ENCODE measurements around the gene DNMT3A. TPM values are rescaled to one million over a fixed set of nuclear protein-coding genes. Genes with fewer than 3 reads are reported as not detected.

DNMT3A gene
- total RNA-seq, 1 experiment from 2014 or later: 35.7 TPM

DNA sequence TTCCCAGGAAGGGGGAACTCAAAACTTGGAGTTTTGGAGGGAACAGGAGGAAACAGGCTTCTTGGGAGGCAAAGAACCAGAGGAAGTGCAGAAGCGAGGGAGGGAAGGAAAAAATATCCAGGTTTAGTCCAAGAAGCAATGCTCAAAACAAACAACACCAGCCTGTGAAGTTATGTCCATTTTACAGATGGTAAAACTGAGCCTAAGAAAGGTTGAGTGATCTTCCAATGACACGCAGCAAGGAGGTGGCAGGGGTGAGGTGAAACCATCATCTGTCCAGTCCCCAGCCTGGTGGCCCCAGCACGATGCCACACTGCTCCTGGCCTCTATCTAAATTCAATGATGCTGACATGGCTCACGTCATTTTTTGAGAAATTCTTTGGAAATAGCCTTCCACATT lies 10.8 kb downstream of the DNMT3A start:
- H3K27me3 Mint-ChIP-seq (ENCODE audit: unreplicated experiment): no peaks in the 10 kb centered on the region
- H3K4me1 Mint-ChIP-seq (ENCODE audit: low read depth, unreplicated experiment): no peaks in the 10 kb centered on the region
- TF ChIP-seq, protein P1, sequence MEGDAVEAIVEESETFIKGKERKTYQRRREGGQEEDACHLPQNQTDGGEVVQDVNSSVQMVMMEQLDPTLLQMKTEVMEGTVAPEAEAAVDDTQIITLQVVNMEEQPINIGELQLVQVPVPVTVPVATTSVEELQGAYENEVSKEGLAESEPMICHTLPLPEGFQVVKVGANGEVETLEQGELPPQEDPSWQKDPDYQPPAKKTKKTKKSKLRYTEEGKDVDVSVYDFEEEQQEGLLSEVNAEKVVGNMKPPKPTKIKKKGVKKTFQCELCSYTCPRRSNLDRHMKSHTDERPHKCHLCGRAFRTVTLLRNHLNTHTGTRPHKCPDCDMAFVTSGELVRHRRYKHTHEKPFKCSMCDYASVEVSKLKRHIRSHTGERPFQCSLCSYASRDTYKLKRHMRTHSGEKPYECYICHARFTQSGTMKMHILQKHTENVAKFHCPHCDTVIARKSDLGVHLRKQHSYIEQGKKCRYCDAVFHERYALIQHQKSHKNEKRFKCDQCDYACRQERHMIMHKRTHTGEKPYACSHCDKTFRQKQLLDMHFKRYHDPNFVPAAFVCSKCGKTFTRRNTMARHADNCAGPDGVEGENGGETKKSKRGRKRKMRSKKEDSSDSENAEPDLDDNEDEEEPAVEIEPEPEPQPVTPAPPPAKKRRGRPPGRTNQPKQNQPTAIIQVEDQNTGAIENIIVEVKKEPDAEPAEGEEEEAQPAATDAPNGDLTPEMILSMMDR (IDR thresholded peaks at IDR 0.05; ENCODE audit: unreplicated experiment): no peak
- no peaks in the 10 kb centered on the region for H3K9me3 Mint-ChIP-seq (ENCODE audit: low read depth, unreplicated experiment)
- no TSS peak for BruUV-seq (replicated peaks)
- no peak overlapping the region for H3K27ac Mint-ChIP-seq (ENCODE audit: unreplicated experiment)
- intact Hi-C loops (cut with micrococcal nuclease; ENCODE audit: unreplicated experiment): no loop called here
- H3K36me3 Mint-ChIP-seq (ENCODE audit: insufficient read depth, unreplicated experiment): no peaks in the 10 kb centered on the region
- CTCF ChIA-PET: no interaction called here
- no peak for DNase-seq
- H3K4me3 Mint-ChIP-seq (ENCODE audit: low read depth, unreplicated experiment): no peak overlapping the region

DNA sequence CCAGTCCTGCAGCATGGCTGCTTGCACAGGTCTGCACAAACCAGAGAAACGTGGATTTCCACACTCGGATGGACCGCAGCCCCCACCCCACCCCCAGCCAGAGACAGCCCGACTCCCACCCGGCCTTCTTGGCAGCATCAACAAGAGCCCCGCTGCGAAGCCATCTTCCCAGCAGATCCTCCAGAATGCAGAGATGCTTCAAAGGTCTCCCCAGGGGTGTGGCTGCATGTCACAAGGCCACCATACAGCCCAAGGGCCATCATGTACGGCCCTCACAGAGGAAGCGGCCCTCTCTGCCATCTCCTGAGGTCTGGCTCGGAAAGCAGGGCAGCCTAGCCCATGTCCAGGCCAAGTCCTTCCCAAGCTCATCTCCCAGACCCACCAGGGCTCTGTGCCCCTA lies 11.5 kb downstream of the DNMT3A start:
- CTCF ChIA-PET: no interaction called here
- Mint-ChIP-seq H3K27ac (ENCODE audit: unreplicated experiment) (no peak overlapping the region), H3K4me1 (ENCODE audit: low read depth, unreplicated experiment) (no peaks in the 10 kb centered on the region)

DNA sequence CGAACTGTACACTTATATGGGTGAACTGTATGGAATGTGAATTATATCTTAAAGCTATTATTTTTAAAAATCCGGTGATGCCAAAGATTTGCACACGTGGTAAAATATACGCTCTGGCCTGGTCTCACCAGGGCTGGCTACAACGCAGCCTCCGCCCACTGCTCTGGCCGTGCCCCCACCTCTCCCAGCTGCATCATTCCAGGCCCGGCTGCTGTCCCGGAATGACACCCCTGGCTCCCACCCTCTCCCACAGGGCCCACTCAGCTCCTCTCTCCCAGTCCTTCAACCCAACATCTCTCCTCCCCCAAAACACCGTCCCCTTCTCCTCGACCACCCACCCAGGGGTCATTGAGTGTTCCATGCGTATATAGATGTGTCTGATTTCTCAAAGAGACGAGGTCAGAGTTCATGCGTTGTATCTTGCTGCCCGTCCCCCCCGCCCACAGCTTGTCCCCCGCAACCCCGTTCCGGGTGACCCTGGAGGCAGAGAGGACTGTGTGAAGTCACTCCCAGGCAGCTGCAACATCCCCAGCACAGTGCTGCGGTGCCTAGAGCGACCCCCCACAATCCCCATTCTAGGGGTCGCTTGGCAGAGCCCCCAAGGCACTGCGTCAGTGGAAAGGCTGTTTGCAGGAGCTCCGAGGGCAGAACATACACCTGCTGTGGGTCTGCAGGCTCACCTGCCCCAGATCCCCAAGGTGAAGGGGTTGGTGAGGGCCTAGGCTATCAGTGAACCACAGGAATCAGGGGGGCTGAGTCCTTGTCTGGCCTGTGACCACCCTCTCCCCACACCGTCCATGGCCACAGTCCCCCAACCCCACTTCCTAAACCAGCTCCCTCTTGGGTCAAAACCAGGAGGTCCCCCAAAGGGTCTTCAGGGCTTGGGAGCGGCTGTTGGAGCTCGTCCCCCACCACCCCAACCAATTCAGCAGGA lies 13.3 kb downstream of the DNMT3A start:
- Mint-ChIP-seq H3K4me1 (ENCODE audit: low read depth, unreplicated experiment) (no peaks in the 10 kb centered on the region), H3K4me3 (ENCODE audit: low read depth, unreplicated experiment) (no peak overlapping the region), H3K36me3 (ENCODE audit: insufficient read depth, unreplicated experiment) (no peaks in the 10 kb centered on the region), H3K27ac (ENCODE audit: unreplicated experiment) (no peak overlapping the region), H3K9me3 (ENCODE audit: low read depth, unreplicated experiment) (no peaks in the 10 kb centered on the region), H3K27me3 (ENCODE audit: unreplicated experiment) (no peaks in the 10 kb centered on the region)
- DNase-seq: no peak
- TF ChIP-seq, protein P1 (IDR thresholded peaks at IDR 0.05; ENCODE audit: unreplicated experiment): no peak
- CTCF ChIA-PET: no interaction called here
- BruUV-seq (replicated peaks): no TSS peak
- intact Hi-C loops (cut with micrococcal nuclease; ENCODE audit: unreplicated experiment): no loop called here

More for the DNA sequence above, 11.5 kb downstream of the DNMT3A start:
- no TSS peak for BruUV-seq (replicated peaks)
- TF ChIP-seq, protein P1 (IDR thresholded peaks at IDR 0.05; ENCODE audit: unreplicated experiment): no peak
- Mint-ChIP-seq H3K36me3 (ENCODE audit: insufficient read depth, unreplicated experiment) (no peaks in the 10 kb centered on the region), H3K4me3 (ENCODE audit: low read depth, unreplicated experiment) (no peak overlapping the region), H3K27me3 (ENCODE audit: unreplicated experiment) (no peaks in the 10 kb centered on the region), H3K9me3 (ENCODE audit: low read depth, unreplicated experiment) (no peaks in the 10 kb centered on the region)
- intact Hi-C loops (cut with micrococcal nuclease; ENCODE audit: unreplicated experiment): no loop called here
- DNase-seq: no peak

DNA sequence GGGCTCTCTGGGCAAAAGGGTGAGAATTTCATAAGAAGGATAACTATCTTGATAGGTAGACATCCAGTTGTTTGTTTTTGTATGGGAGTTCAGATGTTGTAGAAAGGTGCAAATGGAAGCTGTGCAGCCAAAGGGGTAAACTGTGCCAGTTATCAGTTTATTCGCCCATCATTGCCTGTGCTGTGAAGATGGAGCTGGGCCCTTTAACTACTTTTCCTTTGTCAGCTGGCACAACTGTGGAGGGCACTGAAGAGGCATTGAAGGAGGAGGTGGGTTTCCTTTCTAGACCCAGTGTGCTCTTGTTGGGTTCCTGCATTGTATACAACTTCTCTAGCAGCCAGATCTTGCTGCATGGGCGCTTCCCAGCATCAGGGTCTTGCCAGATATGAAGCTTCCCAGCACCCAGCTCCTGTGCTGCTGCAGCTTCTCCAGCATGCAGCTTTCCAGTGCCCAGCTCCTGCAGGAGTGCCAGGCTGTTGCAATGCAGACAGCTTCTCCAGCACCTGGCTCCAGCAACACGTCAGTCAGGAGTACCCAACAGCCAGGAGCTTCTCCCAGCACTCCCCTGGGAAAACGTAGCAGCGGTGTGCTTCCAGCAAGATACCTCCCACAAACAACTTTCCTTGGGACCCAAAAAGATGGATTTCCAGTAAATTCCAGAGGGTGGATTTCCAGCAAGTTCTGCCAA lies 15.3 kb downstream of the DNMT3A start:
- H3K4me1 Mint-ChIP-seq (ENCODE audit: low read depth, unreplicated experiment): no peaks in the 10 kb centered on the region
- BruUV-seq (replicated peaks): no TSS peak
- H3K36me3 Mint-ChIP-seq (ENCODE audit: insufficient read depth, unreplicated experiment): no peaks in the 10 kb centered on the region
- H3K27ac Mint-ChIP-seq (ENCODE audit: unreplicated experiment): no peak overlapping the region
- no peak for DNase-seq
- H3K4me3 Mint-ChIP-seq (ENCODE audit: low read depth, unreplicated experiment): no peak overlapping the region
- no peaks in the 10 kb centered on the region for H3K27me3 Mint-ChIP-seq (ENCODE audit: unreplicated experiment)
- intact Hi-C loops (cut with micrococcal nuclease; ENCODE audit: unreplicated experiment): no loop called here
- TF ChIP-seq, protein P1 (IDR thresholded peaks at IDR 0.05; ENCODE audit: unreplicated experiment): no peak
- CTCF ChIA-PET: interaction anchor here (0.7 kb wide), 1 partner anchor 12 kb away, joined by 3 read pairs; no protein-coding TSS in a partner anchor
- H3K9me3 Mint-ChIP-seq (ENCODE audit: low read depth, unreplicated experiment): no peaks in the 10 kb centered on the region

Data from Calu3 (cell line).